HG02588 (cell line): ENCODE data around the gene HES5.

Source experiments
- ATAC-seq: cut with Tn5 transposase; IDR thresholded peaks from one replicate; pipeline ENCODE4 v1.9.1; 2021; ENCODE audit warnings: mild to moderate bottlenecking, moderate library complexity; ENCODE audit not compliant: unreplicated experiment

HES5 gene

DNA sequence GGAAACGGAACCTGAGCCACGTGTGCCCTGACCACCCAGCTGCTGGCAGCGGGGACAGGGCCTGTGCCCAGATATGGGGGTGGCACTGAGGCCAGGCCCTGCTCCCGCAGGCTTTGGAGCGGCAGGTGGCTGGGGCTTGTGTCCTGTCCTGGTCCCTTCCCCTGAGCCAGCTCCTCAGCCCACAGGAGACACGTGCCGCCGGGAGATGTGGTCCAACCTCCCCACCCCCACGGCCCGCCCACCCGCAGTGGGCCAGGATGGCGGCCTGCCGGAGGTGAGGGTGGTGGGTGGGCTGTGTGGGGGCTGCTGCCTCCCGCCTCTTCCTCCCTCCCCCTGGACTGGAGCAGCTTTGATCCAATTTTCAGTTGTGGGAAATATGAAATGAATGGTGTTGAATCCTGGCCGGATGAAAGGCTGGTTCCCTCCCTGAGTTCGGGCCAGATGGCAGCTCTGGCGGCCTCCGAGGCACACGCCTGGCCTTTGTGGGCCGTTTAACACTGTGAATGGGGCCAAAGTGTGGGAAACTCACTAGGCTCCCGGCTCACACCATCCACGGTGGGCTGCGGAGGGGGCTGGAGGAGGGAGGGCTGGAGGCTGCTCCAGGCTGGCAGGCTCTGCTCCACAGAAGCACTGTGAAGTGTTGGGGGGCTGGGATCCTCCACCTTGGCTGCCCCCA lies 2.6 kb upstream of the HES5 start:
- no peak for ATAC-seq

DNA sequence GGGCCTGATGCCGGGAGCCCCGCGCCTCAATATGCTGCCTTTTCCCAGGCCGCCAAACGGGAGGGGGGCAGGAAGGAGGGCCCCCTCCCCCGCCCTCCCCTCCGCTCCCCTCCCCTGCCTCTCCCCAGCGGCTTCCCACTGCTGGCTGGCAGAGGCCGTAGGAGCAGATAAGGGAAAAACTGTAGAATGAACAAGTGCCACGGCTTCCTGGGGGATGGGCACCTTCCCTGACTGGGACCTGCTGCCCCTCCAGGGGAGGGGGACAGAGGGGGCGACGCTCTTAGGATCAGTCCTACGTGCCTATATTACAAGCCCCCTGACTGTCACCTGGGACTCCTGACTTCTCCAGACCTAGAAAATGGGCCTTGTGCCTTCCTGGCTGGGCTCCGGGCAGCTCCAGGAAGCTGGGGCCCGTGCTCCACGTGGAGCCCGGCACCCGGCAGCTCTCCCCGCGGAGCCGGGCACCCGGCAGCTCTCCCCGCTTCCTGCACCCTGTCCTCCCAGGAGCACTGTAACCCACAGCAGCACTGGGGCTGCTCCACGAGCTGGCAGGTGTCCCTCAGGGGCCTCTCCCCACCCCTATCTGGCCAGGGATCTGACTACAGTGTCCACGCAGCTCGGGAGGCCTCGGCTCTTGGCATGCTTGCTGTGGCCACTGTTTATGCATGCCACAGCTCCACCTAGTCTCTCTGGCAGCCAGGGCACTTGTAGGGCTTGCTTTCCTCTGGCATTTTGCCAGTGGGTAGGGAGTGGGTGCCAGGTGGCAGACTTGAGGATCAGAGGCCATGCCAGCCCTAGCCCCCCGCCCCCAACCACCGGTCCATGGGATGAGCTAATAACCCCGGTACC lies 674 bp upstream of the HES5 start:
- no peak for ATAC-seq

DNA sequence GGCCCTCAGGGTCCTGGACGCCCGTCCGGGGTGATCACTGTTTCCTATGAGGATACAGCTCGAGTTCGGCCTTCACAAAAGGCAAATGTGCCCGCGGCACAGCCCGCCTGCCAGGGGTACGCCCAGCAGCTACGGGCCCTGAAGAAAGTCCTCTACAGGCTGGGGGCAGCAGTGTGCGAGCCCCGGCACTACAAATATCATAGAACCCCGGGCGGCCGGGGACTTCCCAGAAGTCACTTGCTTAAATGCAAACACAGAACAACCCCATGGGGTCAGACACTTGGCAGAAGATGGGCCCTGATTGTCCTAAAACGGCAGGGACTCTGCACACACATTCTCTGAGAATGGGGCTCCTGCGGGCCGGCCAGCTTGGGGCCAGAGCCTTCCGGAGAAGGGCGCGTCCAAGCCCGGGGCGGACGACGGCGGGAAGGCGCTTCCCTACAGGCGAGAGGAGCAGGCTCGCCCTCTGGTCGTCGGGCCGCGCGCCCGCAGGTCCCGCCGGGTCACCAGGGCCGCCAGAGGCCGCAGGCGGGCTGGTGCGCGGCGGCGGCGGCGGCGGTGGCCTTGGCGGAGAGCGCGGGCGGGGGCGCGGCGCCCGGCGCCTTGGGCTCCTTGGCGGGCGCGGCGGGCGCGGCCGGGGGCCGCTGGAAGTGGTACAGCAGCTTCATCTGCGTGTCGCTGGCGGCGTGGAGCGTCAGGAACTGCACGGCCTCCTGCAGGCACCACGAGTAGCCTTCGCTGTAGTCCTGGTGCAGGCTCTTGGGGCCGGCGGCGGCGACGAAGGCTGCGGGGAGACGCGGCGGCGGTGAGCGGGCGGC lies 888 bp downstream of the HES5 start:
- no peak for ATAC-seq

DNA sequence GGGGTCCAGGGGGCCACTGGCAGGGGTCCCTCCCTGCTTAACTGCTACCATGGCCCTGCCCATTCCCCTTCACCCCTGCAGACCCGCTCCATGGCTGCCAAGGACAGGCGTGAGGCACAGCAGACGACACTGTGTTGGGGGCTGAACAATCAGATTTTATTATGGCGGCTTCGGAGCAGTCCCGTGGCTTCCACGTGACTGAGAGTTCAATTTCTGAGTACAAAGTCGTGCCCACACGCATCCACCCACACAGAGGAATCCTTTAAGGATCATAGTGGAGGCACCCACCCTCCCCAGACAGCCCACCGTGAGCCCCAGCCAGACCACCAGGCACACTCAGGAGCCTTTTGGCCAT lies 1.5 kb downstream of the HES5 start:
- no peak for ATAC-seq

DNA sequence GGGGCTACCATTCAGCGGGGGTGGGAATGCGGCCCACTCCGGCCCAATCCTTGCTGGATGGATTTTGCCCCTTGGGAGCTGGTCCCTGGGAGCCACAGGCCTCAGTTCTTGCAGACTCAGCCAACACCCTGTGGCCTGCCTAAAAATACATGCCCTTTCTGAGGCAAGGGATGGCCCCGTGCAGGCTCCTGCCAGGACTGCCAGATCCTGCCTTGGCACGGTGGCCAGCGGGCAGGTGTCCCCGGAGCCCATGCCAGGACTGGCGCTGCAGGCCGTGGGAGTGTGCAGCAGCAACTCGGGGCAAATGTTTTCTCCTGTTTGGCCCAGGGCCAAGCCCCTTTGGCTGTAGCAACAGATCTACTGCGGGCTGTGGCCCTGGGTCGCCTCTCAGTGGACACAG lies 2.0 kb downstream of the HES5 start:
- ATAC-seq = no peak

DNA sequence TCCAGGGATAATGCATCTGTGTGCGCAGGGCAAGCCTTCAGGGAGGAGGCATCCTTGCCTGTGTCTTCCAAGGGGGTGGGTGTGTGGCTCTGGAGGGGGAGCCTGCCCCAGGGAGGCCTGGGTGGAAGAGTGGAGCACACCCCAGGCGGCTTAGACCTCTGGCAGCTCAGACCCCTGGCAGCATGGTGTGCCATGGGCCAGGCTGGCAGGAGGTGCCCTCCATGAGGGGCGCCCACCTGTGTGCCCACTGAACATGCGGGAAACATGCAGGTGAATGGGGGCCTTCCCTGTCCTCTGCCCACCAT lies 2.6 kb downstream of the HES5 start:
- no peak for ATAC-seq

DNA sequence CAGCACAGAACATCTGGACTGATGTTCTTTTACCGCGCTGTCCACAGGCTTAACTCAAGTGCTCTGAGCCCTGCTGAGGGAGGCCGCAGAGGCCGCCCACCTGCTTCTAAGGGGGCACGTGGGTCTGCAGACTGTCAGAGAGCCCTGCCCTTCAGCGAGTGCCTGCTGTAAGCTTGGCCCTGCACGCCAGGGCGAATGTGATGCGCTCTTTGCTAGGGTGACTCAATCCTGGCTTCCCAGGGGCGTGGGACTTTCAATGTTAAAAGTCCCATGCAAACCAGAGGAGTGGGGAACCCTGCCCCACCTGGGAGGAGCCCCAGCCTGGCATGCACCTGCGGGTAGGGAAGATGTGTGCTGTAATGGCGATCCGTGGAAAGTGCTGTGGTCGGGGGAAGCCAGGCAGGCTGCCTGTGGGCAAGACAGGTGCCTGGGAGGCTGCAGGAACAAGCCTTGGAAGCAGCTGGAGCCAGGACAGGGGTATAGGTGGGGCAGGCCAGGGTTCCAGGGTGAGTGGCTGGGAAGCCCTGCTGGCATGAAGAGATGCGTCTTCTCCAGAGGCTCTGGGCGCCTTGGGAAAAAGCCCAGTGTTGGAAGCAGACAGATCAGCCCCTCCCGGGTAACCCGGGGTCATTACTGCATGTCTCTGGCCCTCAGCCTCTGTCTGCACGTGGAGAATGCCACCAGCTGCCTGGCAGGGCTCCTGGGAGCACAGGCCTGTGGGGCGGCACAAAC lies 3.1 kb downstream of the HES5 start:
- ATAC-seq = peak; percentile 30

DNA sequence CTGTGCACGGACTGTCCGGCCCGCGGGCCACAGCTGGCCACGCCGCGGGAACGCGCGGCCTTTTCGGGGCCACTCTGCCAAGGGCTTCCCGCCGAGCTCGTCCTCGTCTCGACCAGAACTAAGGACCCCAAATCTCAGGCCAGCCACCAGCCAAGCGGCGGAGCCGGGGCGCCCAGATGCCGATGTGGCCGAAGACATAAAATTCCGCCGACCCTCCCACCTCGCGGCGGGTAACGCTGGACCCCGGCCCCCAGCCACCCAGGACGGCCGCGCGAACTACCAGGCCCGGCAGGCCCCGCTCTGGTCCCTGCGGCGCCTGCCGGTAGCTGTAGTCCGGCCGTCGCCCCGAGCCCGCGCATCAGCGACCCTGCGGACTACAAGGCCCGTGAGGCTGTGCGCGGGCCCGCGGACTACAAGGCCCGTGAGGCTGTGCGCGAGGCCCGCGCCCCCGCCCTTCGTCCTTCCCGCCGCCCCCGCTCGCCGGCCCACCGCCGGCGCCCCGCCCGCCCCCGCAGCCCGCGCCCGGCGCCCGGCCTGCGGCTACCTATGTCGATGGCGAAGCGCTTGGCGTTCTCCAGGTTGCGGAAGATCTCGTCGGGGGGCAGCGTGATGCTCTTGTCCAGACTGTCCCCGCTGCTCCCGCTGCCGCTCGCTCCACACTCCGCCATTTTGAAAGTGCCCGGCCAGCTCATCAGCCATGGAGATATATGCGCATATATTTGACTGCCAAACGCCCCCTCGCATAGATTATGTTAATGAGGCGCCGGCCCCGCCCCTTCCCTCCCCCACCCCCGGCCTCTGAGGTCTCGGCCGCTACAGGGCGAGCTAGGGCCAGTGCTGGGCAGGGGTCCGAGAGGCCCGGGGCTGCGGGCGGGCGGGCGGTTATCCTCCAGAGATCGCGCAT lies 3.9 kb downstream of the HES5 start, which contains the start of gene PANK4:
Gene PANK4 (minus strand): TSS at position 677 of the 904 bp plus-strand sequence. CDS start 9 bp downstream, at position 668.
- peak; percentile 79 for ATAC-seq

DNA sequence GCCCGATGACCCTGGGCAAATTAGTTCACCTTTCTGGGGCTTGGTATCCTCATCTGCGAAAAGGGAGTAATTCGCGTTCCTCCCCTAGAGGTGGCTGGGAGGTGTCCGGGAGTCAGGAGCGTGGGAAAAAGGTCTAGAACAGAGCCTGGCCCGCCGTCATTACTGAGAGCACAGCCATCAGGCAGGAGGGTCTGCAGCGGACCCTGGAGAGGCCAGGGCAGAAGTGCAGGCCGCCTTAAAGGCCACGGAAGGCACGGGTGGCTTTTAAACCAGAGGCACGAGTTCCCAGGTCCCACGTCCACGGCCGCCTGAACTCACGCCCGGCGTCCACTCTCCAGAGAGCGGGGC lies 4.5 kb downstream of the HES5 start:
- no peak for ATAC-seq

DNA sequence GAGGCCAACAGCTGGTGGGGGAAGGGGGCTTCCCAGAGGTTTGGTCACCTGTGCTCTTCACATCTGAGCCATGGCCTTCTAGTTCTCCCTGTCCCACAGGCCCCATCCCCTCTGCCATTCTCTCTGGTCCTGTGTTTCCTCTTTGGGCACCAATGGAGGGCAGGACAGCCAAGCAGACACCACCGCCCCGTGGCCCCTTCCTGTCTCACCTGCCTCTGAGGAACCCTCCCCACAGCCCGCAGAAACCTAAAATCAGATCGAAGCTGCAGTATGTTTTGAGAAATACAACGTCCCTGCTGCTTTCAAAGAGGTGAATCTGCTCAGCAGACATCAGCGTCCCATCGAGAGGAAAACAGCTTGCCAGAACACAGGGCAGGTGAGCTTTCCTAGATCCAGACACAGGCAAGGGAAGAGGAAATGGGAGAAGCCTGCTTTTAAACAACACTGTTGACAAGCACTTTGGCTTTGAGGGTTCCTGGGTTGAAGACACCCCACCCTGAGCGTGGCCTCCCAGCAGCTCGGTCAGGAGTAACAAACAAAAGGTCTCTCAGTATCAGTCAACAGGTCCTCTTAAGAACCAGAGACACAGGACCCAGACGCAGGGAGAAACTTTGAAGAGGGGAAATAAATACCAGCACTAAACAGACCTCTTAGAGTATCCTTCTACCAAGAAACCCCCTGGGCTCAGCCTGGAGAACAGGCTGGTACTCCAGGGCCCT lies 6.0 kb downstream of the HES5 start:
- no peak for ATAC-seq

DNA sequence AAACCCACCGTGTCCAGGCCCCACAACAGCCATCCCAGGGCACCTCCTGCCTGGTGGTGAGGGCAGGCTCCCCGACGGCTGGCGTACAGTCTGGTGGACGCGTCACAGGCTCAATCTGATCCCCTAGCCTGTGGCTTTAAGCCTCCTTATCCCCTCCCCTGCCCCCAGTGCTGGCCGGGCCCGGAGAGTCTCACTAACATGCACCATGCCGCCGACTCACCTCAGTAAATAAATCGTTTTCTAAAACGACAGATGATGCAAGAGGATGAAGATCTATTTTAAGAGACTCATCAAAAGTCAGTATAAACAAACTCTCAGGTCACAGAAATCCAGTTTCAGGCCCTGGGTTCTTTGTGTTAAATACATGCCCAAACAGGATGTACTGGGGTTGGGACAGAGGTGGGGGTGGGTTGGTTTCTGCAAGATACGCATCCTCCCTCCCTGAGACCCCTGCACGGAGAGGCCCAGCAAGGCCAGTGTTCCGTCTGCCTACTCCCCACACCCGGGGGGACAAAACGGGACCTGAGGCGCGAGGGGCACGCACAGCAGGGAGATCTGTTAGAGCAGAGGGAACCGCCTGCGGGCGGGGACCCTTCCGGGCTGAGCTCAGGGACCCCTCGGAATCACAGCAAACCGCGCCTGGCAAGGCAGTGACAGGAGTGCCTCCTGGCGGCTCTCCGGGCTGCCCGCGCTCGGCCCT lies 6.7 kb downstream of the HES5 start:
- ATAC-seq = no peak

DNA sequence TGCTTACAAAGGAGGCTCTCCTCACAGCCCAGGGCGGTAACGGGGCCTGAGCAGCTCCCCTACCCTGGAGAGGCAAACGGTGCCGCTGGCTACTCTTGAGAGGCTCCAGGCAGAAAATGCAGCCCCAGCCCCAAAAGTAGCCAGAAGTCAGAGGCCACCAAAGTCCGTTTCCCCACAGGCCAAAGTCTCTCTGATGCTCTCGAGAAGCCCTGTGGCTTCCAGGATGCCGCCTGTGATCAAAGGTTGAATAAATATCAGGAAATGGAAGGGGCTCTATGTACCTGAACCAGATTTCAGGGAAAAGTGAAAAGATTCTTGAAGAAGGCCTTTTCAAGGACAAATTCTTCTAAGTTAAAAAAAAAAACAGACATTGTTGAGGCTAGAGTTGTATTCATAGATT lies 7.8 kb downstream of the HES5 start:
- no peak for ATAC-seq

DNA sequence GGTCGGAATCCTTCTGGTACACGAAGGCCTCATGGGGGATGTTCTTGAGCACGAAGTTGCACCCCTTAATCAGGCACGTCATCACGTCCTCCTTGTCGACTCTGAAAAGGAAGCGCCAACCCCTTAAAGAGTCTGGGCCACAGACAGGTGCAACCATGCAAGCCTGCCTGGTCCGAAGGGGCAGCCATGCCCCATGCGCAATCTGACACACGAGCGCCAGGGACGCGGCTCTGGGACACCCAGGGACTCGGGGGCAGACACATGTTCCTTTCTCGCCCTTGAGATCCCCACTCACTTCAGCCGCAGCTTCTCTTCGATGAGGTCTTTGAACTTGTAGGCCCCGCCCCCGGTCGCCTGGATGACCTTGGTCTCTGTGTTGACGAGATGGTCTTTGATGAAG lies 9.3 kb downstream of the HES5 start:
- ATAC-seq = no peak

DNA sequence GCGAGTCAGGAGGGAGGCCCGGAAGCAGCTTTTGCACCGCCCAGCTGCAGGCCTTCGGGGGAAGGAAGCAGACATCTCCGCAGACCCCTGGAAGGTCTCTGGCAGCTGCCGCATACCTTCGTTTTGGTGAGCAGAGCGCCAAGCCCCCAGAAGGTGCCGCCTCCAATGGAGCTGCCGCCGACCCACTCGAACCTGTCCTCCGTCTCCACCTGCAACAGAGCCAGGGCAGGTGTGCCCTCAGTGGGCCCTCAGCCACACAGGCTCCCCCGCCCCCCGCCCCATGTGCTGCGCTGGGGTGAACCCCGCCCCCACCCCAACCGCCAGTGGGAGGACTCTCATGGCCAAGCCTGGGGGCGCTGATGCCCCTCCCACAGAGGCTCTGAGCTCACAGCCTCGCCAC lies 9.9 kb downstream of the HES5 start:
- no peak for ATAC-seq

DNA sequence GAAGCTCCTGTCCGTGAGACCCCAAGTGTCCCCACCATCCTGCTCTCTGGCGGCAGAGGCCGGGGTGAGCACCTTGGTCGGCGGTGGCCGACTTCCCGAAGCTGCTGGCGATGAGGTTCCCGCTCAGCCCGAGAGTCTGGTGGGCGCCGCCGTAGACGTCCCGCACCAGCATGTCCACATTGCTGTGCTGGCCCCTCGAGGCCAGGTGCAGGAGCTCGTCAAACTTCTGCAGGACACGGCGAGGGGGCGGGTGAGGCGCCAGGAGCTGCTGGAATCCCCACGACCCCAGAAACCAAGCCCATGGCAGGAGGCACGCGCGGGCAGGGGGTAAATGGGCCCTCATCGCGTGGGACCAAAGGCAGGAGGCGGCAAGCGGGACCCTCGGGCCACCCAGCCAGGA lies 10.3 kb downstream of the HES5 start:
- no peak for ATAC-seq

DNA sequence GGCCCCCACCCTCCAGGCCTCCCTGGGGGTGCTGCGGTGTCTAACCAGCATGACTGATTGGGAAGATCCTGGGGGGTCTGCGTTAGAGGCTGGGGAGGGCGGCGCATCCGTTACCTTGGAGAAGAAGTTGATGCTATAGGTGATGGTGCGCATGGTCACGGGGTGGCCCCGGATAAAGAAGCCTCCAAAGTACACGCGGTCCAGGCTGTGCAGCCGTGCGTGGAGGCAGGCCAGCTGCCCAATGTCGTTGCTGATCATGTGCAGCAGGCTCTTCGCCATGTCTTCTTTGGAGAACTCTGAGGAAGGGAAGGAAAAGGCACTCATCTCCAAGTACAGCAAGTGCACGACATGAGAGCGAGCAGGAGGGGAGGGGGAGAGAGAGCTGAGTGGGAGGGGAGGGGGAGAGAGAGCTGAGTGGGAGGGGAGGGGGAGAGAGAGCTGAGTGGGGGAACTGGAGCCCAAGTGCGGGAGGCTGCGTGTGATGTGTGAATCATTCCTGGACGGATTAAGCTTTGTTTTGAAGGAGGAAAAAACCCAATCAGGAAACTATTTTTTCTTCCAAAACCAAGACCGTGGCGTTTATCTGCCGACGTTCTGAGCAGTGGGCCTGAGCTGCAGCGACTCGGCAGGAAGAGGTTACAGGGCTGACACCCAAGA lies 10.9 kb downstream of the HES5 start:
- no peak for ATAC-seq

DNA sequence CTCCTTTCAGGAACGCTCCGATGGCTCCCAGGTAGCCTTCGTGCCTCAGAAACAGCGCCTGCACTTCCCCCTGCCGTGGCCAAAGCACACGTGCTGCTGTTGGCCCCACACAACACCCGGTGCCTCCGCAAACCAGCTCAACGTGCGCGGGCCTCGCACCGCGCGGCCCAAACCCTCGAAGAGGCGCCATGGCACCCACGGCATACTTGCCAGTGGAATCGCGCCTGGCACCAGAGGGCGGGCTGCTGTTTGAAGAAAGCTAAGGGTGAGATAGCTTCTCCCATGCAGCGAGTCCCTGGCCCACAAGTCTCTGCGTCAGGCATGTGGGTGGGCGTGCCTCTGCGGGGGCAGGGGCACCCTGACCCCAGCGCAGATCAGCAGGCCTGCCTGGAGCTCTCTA lies 11.5 kb downstream of the HES5 start:
- ATAC-seq = no peak

DNA sequence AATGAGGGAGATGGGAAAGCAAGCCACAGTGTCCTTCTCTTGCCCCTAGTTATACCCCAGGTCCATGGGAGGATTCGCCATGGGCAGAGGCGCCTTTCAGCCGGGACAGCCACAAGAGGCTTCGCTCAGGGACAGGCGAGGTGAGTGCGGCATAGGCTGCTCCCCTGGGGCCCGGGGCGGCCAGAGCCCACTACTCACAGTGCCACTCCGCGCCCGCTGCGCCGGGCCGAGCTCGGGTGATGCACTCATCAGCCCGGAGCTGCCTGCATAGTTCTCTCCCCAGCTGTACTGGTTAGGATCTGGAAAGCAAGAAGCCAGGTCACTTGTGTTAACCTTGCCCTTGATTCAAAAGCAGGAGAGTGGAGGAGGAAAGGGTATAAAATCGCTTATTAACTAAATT lies 12.1 kb downstream of the HES5 start:
- no peak for ATAC-seq

DNA sequence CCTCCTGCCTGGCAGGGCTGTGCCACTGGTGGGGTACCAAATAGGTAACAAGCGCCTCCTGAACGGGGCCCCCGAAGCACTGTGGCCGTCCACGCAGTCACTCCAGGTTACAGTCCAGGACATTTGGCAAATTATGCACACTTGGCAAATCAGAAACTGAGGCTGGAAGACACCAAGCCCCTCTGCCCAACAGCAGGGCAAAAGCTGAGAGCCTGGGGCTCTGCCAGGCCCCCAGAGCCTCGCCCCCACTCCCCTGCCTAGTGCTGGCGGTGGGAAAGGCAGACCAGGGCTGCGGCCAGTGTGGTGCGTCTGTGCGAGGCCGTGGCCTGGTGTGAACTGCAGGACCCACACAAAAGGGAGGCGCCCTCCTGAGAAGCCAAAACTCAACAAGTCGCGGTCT lies 13.1 kb downstream of the HES5 start:
- no peak for ATAC-seq
